ENCODE results near the gene TIFAB. TPM values are rescaled to one million over a fixed set of nuclear protein-coding genes. Genes with fewer than 3 reads are reported as not detected.
"Not testable (repeated sequence)": the region's sequence is repeated elsewhere in the genome, so short reads cannot be mapped to it uniquely, and the experiment has no call there.

The TIFAB gene
- total RNA-seq: not detected in 2 replicates

- intact Hi-C loops (cut with micrococcal nuclease): no loop called here
These were observed at the start of gene TIFAB for GRCh38 chr5:135452321-135453030. TIFAB (minus strand) TSS chr5:135452351; CDS start chr5:135449939, 2,412 bp downstream.

- intact Hi-C loops (cut with micrococcal nuclease): no loop called here
These were observed 46.5 kb upstream of the TIFAB start for GRCh38 chr5:135498637-135498995.

- intact Hi-C loops (cut with micrococcal nuclease): no loop called here
These were observed 46.0 kb upstream of the TIFAB start for GRCh38 chr5:135497971-135498636.

GRCh38 chr5:135495531-135495930, 43.4 kb upstream of the TIFAB start:
- intact Hi-C loops (cut with micrococcal nuclease): not testable (repeated sequence)

- intact Hi-C loops (cut with micrococcal nuclease): no loop called here
These were observed 42.0 kb upstream of the TIFAB start for GRCh38 chr5:135494196-135494595.

- intact Hi-C loops (cut with micrococcal nuclease): no loop called here
These were observed 41.4 kb upstream of the TIFAB start for GRCh38 chr5:135493406-135494180.

GRCh38 chr5:135492319-135492626, 40.1 kb upstream of the TIFAB start:
- intact Hi-C loops (cut with micrococcal nuclease): no loop called here

GRCh38 chr5:135491552-135492318, 39.6 kb upstream of the TIFAB start:
- intact Hi-C loops (cut with micrococcal nuclease): loop anchor here (2.0 kb wide), 1 partner anchor 51 kb away; no protein-coding TSS in a partner anchor

GRCh38 chr5:135491038-135491551, 38.9 kb upstream of the TIFAB start:
- intact Hi-C loops (cut with micrococcal nuclease): loop anchor here (2.0 kb wide), 1 partner anchor 52 kb away; no protein-coding TSS in a partner anchor

GRCh38 chr5:135490245-135491037, 38.3 kb upstream of the TIFAB start:
- intact Hi-C loops (cut with micrococcal nuclease): loop anchor here (2.0 kb wide), 1 partner anchor 52 kb away; no protein-coding TSS in a partner anchor

- intact Hi-C loops (cut with micrococcal nuclease): loop anchor here (2.0 to 5.0 kb wide), 2 partner anchors 53 to 457 kb away; partner anchors contain the start of gene PITX1
These were observed 37.5 kb upstream of the TIFAB start for GRCh38 chr5:135489466-135490244.

GRCh38 chr5:135488727-135489465, 36.7 kb upstream of the TIFAB start:
- intact Hi-C loops (cut with micrococcal nuclease): loop anchor here (5.0 kb wide), 1 partner anchor 457 kb away; the partner anchor contains the start of gene PITX1

GRCh38 chr5:135487839-135488514, 35.8 kb upstream of the TIFAB start:
- intact Hi-C loops (cut with micrococcal nuclease): loop anchor here (5.0 kb wide), 1 partner anchor 456 kb away; the partner anchor contains the start of gene PITX1

- intact Hi-C loops (cut with micrococcal nuclease): loop anchor here (5.0 kb wide), 1 partner anchor 455 kb away; the partner anchor contains the start of gene PITX1
These were observed 34.9 kb upstream of the TIFAB start for GRCh38 chr5:135487037-135487395.

- intact Hi-C loops (cut with micrococcal nuclease): loop anchor here (5.0 kb wide), 1 partner anchor 454 kb away; the partner anchor contains the start of gene PITX1
These were observed 34.2 kb upstream of the TIFAB start for GRCh38 chr5:135486131-135487036.

- intact Hi-C loops (cut with micrococcal nuclease): loop anchor here (5.0 kb wide), 1 partner anchor 452 kb away; the partner anchor contains the start of gene PITX1
These were observed 32.5 kb upstream of the TIFAB start for GRCh38 chr5:135484674-135485086.

GRCh38 chr5:135483254-135483653, 31.1 kb upstream of the TIFAB start:
- intact Hi-C loops (cut with micrococcal nuclease): no loop called here

Measured in T-helper 2 cell treated with Interferon-gamma antibody and Interleukin-4, amounts not matched to agents 100 ng/mL and 5 ng/mL, for 36 hours (primary cell).